Hepatocyte (in vitro differentiated cells): ENCODE data around the gene ZMAT2.

ENCODE experiments used
- CTCF ChIP-seq: fragments of 200-600 bp; sonication (generic); IDR thresholded peaks from 2 replicates; pipeline ENCODE4 v1.5.1; 2016; ENCODE audit warnings: antibody characterized with exemption, mild to moderate bottlenecking; ENCODE audit not compliant: poor library complexity
- EZH2 ChIP-seq: fragments of 200-600 bp; sonication (generic); IDR thresholded peaks from 2 replicates; pipeline ENCODE4 v1.6.1; 2016; ENCODE audit warnings: antibody characterized with exemption, mild to moderate bottlenecking, borderline replicate concordance

- no peak for TF ChIP-seq CTCF
- no peak for TF ChIP-seq EZH2
These were observed 26.9 kb upstream of the ZMAT2 start, which contains the start of gene DND1 for GRCh38 chr5:140673187-140673976.
